H1 (cell line): ENCODE measurements around the gene RNF41. TPM values are rescaled to one million over a fixed set of nuclear protein-coding genes. Genes with fewer than 3 reads are reported as not detected.

Experiments used
- ATF3 ChIP-seq: IDR thresholded peaks from 2 replicates; pipeline ENCODE4 v1.6.1; 2011; ENCODE audit warnings: low read depth, mild to moderate bottlenecking, low read length; ENCODE audit not compliant: insufficient read depth
- CBX5 ChIP-seq: fragments of 300-800, 300-1000 bp; sonication (generic); IDR thresholded peaks from 2 replicates; pipeline ENCODE4 v1.7.1; 2016; ENCODE audit warnings: antibody characterized with exemption, low read length, low read depth
- CHD2 ChIP-seq: IDR thresholded peaks from 2 replicates; pipeline ENCODE4 v1.6.1; 2012; ENCODE audit warnings: low read length, improper control_type of control experiment
- GABPA ChIP-seq: IDR thresholded peaks from 2 replicates; pipeline ENCODE4 v1.6.1; 2011; ENCODE audit warnings: mild to moderate bottlenecking, low read length, moderate library complexity, borderline replicate concordance; ENCODE audit not compliant: insufficient read depth
- JUN ChIP-seq: IDR thresholded peaks from 2 replicates; pipeline ENCODE4 v1.6.1; 2011; ENCODE audit warnings: low read depth, mild to moderate bottlenecking, improper control_type of control experiment, low read length
- POU5F1 ChIP-seq: IDR thresholded peaks from 2 replicates; pipeline ENCODE4 v1.6.1; 2011; ENCODE audit warnings: low read depth, mild to moderate bottlenecking, low read length, moderate library complexity
- RBBP5 ChIP-seq: IDR thresholded peaks from 2 replicates; pipeline ENCODE4 v1.7.1; 2012; ENCODE audit warnings: low read depth, mild to moderate bottlenecking, inconsistent platforms, low read length, moderate library complexity, borderline replicate concordance
- RFX5 ChIP-seq: IDR thresholded peaks from 2 replicates; pipeline ENCODE4 v1.6.1; 2011; ENCODE audit warnings: low read depth, low read length, improper control_type of control experiment, borderline replicate concordance
- SUZ12 ChIP-seq: fragments of 200-600 bp; sonication (generic); IDR thresholded peaks from 2 replicates; pipeline ENCODE4 v1.6.1; 2012; ENCODE audit warnings: mild to moderate bottlenecking, inconsistent platforms, low read length, moderate library complexity, mixed read lengths
- polyA plus RNA-seq, 7 experiments: library from polyadenylated mRNA; depleted of rRNA in 3 of 7; stranded (reverse) in 5 of 7; unstranded in 2 of 7; fragments of >200 nt in 5 of 7; fragments of 200-250 nt in 2 of 7; gene quantifications; 1 replicate in 5 of 7; 2 replicates in 1 of 7; 4 replicates in 1 of 7; pipeline versions ENCODE4 v1.2.1 to v1.2.3, GENCODE V29; 2011 to 2013; ENCODE audit warnings: missing spikeins in 2 of 7, mixed read lengths in 2 of 7
- total RNA-seq: library from RNA; stranded (reverse); fragmentation: NEBNext Ultra II Directional; extraction: Animal tissue kit (Norgen Biotek cat#: 25700); gene quantifications from 2 replicates; pipeline ENCODE4 v1.2.1, GENCODE V29; 2021

RNF41 gene
- total and polyA plus RNA-seq, 2 of the 8 experiments (the other 6 are each of a cell fraction or from before 2014, with no cell fraction given): 55.5 to 98.6 TPM

- TF ChIP-seq SUZ12 (no peak), RBBP5 (no peak), CHD2 (no peak), RFX5 (no peak), ATF3 (no peak), JUN (no peak), POU5F1 (no peak), GABPA (no peak), CBX5 (no peak)
Measured at GRCh38 chr12:56236985-56237384, 15.3 kb upstream of the RNF41 start (continued).
